IMR-90 (cell line): ENCODE measurements around the gene KLHDC10. TPM values are rescaled to one million over a fixed set of nuclear protein-coding genes. Genes with fewer than 3 reads are reported as not detected.

Experiments used
- ATAC-seq: fragments of 200-7000 bp; cut with Tn5 transposase; 2 replicates; pipeline ENCODE4 v1.9.1; 2020; ENCODE audit warnings: low read depth, mild to moderate bottlenecking, moderate library complexity
- BruUV-seq: library from RNA; stranded (reverse); fragments of 400-500 nt; replicated peaks from 2 replicates; lab custom pipeline; 2021; lab: Mats Ljungman, UMichigan
- CTCF ChIA-PET: fragments of 300-600 bp; formaldehyde crosslinking; extraction: SDS; loops from one replicate; lab custom pipeline; 2021; ENCODE audit warnings: antibody characterized with exemption; lab: Yijun Ruan, JAX
- POLR2A ChIA-PET: fragments of 300-600 bp; sonication (Branson Sonifier 250); formaldehyde crosslinking; loops from one replicate; lab custom pipeline; 2022; ENCODE audit warnings: antibody characterized with exemption; ENCODE audit not compliant: unreplicated experiment; lab: Charles Lee
- DNase-seq: peaks from one replicate; pipeline ENCODE4 v3.0.0; 2013
- H2AFZ ChIP-seq: replicated peaks from 2 replicates; pipeline ENCODE3; 2013; ENCODE audit warnings: low read length, mild to moderate bottlenecking; ENCODE audit not compliant: poor library complexity
- H2AK5ac ChIP-seq: 2 replicates; pipeline ENCODE4 v1.6.1; 2013; ENCODE audit warnings: low read depth, low read length, inconsistent platforms
- H2AK9ac ChIP-seq: replicated peaks from 2 replicates; pipeline ENCODE3; 2013; ENCODE audit warnings: mild to moderate bottlenecking, low read depth, low read length, moderate library complexity; ENCODE audit not compliant: poor library complexity
- H2BK120ac ChIP-seq: 2 replicates; pipeline ENCODE4 v1.6.1; 2013; ENCODE audit warnings: low read depth, low read length, inconsistent platforms
- H2BK15ac ChIP-seq: 3 replicates; pipeline ENCODE4 v1.6.1; 2013; ENCODE audit warnings: low read depth, low read length, inconsistent platforms
- H2BK20ac ChIP-seq: 2 replicates; pipeline ENCODE4 v1.6.1; 2013; ENCODE audit warnings: low read depth, mild to moderate bottlenecking, inconsistent platforms, low read length, moderate library complexity
- H2BK5ac ChIP-seq: 2 replicates; pipeline ENCODE4 v1.6.1; 2013; ENCODE audit warnings: mild to moderate bottlenecking, low read depth, low read length, inconsistent platforms; ENCODE audit not compliant: poor library complexity, severe bottlenecking
- H3K14ac ChIP-seq: replicated peaks from 2 replicates; pipeline ENCODE4 v1.6.1; 2013; ENCODE audit warnings: low read depth, low read length, inconsistent platforms
- H3K18ac ChIP-seq: 2 replicates; pipeline ENCODE4 v1.6.1; 2013; ENCODE audit warnings: low read depth, low read length, control low read depth
- H3K23ac ChIP-seq: 2 replicates; pipeline ENCODE4 v1.6.1; 2013; ENCODE audit warnings: low read depth, low read length, inconsistent platforms
- H3K27ac ChIP-seq: 2 replicates; pipeline ENCODE4 v1.5.1; 2013; ENCODE audit warnings: mild to moderate bottlenecking, control low read depth, low read length; ENCODE audit not compliant: insufficient read depth
- H3K27me3 ChIP-seq: 2 replicates; pipeline ENCODE4 v1.6.1; 2013; ENCODE audit warnings: low read length; ENCODE audit not compliant: control insufficient read depth, insufficient read depth
- H3K36me3 ChIP-seq: 2 replicates; pipeline ENCODE4 v1.6.1; 2013; ENCODE audit warnings: low read length, mixed read lengths; ENCODE audit not compliant: control insufficient read depth, insufficient read depth
- H3K4ac ChIP-seq: 2 replicates; pipeline ENCODE4 v1.6.1; 2013; ENCODE audit warnings: low read depth, low read length, inconsistent platforms
- H3K4me1 ChIP-seq: 2 replicates; pipeline ENCODE4 v1.6.1; 2013; ENCODE audit warnings: low read length, mixed read lengths; ENCODE audit not compliant: control insufficient read depth, insufficient read depth
- H3K4me2 ChIP-seq: 2 replicates; pipeline ENCODE4 v1.6.1; 2013; ENCODE audit warnings: low read depth, mild to moderate bottlenecking, control low read depth, low read length, moderate library complexity
- H3K4me3 ChIP-seq: 2 replicates; pipeline ENCODE4 v1.5.1; 2013; ENCODE audit warnings: low read depth, mild to moderate bottlenecking, control low read depth, low read length, moderate library complexity; ENCODE audit not compliant: insufficient read depth
- H3K56ac ChIP-seq: 2 replicates; pipeline ENCODE4 v1.6.1; 2013; ENCODE audit warnings: low read length, inconsistent platforms; ENCODE audit not compliant: insufficient read depth; ENCODE audit errors: extremely low read depth
- H3K79me1 ChIP-seq, 2 experiments: 2 replicates each; pipeline ENCODE4 v1.6.1; 2013; ENCODE audit warnings: low read length in 2 of 2, inconsistent platforms in 1 of 2, low read depth in 1 of 2
- H3K9ac ChIP-seq: 2 replicates; pipeline ENCODE4 v1.6.1; 2013; ENCODE audit warnings: low read depth, low read length, control low read depth
- H3K9me1 ChIP-seq: 2 replicates; pipeline ENCODE4 v1.6.1; 2013; ENCODE audit warnings: low read length, inconsistent platforms; ENCODE audit not compliant: insufficient read depth
- H3K9me3 ChIP-seq: 2 replicates; pipeline ENCODE4 v1.6.1; 2013; ENCODE audit warnings: low read length; ENCODE audit not compliant: control insufficient read depth, insufficient read depth
- H4K20me1 ChIP-seq: 2 replicates; pipeline ENCODE4 v1.6.1; 2013; ENCODE audit warnings: low read length, inconsistent platforms; ENCODE audit not compliant: insufficient read depth
- H4K5ac ChIP-seq: 2 replicates; pipeline ENCODE4 v1.6.1; 2013; ENCODE audit warnings: mild to moderate bottlenecking, low read depth, low read length, control low read depth
- H4K8ac ChIP-seq, 2 experiments: 2 replicates each; pipeline ENCODE4 v1.6.1; 2013; ENCODE audit warnings: low read depth in 2 of 2, low read length in 2 of 2, control low read depth in 1 of 2, inconsistent platforms in 1 of 2
- H4K91ac ChIP-seq: 2 replicates; pipeline ENCODE4 v1.6.1; 2013; ENCODE audit warnings: low read depth, low read length, inconsistent platforms; ENCODE audit not compliant: insufficient read depth
- CHD1 ChIP-seq: IDR thresholded peaks from 2 replicates; pipeline ENCODE4 v1.6.1; 2012; ENCODE audit warnings: low read depth, low read length, improper control_type of control experiment
- POLR2A ChIP-seq: IDR thresholded peaks from 2 replicates; pipeline ENCODE4 v1.6.1; 2012; ENCODE audit warnings: mild to moderate bottlenecking, low read depth, low read length
- RFX5 ChIP-seq: IDR thresholded peaks from 2 replicates; pipeline ENCODE4 v1.8.0; 2012; ENCODE audit warnings: low read depth, mild to moderate bottlenecking, low read length, moderate library complexity
- USF2 ChIP-seq: fragments of 150-350 bp; IDR thresholded peaks from 2 replicates; pipeline ENCODE4 v1.6.1; 2017; ENCODE audit warnings: mild to moderate bottlenecking, antibody characterized with exemption, low read length, low read depth
- WGBS, 2 experiments: methylation state at CpG; one replicate each; pipeline versions ENCODE4 v1.1.5 to v1.1.7; 2013; ENCODE audit warnings: missing lambda C conversion rate in 2 of 2; ENCODE audit not compliant: insufficient read length in 1 of 2; ENCODE audit errors: extremely low coverage in 2 of 2; 5-methylcytosine and 5-hydroxymethylcytosine counted together
- dilution Hi-C: fragments of 300-500 bp; cut with HindIII; formaldehyde crosslinking; loops from one replicate; pipeline ENCODE4 v1.14.3; 2018; ENCODE audit warnings: low sequenced_read_pairs; ENCODE audit not compliant: unreplicated experiment
- in situ Hi-C: fragments of 300-500 bp; cut with MboI; formaldehyde crosslinking; loops from 3 replicates; pipeline ENCODE4 v1.14.3; 2019; ENCODE audit warnings: low sequenced_read_pairs, inconsistent platforms, mixed read lengths
- intact Hi-C: fragments of 100-400 bp; cut with micrococcal nuclease; formaldehyde crosslinking; loops from 2 replicates; pipeline ENCODE4 v1.10.0; 2022
- polyA plus RNA-seq, 3 experiments: library from polyadenylated mRNA; depleted of rRNA; stranded (reverse); fragments of >200 nt; gene quantifications; 2 replicates each; pipeline ENCODE4 v1.2.3, GENCODE V29; 2012; ENCODE audit warnings: low replicate concordance in 1 of 3
- total RNA-seq: library from RNA; depleted of rRNA; stranded (reverse); fragments of >200 nt; gene quantifications from 2 replicates; pipeline ENCODE4 v1.2.3, GENCODE V29; 2012

KLHDC10 gene
- total and polyA plus RNA-seq, 2 of the 4 experiments (the other 2 are of a cell fraction) = 12.4 to 27.1 TPM

DNA sequence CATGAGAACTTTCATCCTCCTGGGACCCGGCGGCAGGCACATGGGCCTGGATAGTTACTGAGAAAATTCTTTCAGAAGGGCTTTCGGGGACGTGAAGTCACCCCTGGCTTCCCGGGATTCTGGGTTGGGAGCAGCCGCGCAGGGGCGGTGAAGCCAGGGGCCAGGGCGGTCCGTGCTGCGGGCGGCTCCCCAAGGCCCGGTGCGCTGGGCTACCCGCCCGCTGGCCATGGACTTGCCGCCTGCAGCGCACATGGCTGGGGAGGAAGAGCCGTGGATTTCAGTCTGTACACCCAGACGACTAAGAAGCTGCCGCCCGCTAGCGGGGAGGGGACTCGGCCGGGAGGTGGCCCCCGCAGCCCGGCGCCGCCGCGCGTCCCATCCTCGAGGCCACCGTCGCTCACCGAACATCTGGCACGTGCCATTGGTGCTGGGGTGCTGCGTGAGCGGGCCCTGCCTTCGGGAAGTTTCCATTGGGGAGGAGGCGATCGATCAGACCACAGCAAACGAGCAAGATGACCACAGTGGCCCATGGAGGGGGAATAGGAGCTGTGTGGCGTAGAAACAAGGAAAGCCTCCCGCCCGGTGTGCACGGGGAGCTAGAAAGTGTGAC, 70.3 kb downstream of the KLHDC10 start:
- no peak for ATAC-seq
- Histone ChIP-seq H2BK20ac (no peak overlapping the region), H2BK120ac (peak overlapping the region; percentile 57; the same call in 1 of the 2 replicates), H3K27me3 (no peaks in the 10 kb centered on the region), H3K4me2 (no peak overlapping the region), H3K4me1 (peaks cover 21% of the 10 kb centered on the region), H3K36me3 (peaks cover 10% of the 10 kb centered on the region; the same call in 1 of the 2 replicates), H3K9ac (peak overlapping the region; percentile 90; the same call in 1 of the 2 replicates), H3K4ac (peak overlapping the region; percentile 92), H2BK5ac (no peak overlapping the region), H3K9me1 (peaks cover 6% of the 10 kb centered on the region; the same call in 1 of the 2 replicates), H3K79me1 (no peaks in the 10 kb centered on the region; a peak in 1 of 4 replicates), H4K5ac (peak overlapping the region; percentile 90; the same call in 1 of the 2 replicates), H4K8ac (peak overlapping the region; percentile 93 to 97), H4K20me1 (no peaks in the 10 kb centered on the region), H4K91ac (no peak overlapping the region; the same call in 1 of the 2 replicates), H2AK5ac (peak overlapping the region; percentile 43), H2AK9ac (peak overlapping the region; percentile 80), H3K9me3 (no peaks in the 10 kb centered on the region), H3K56ac (no peak overlapping the region), H2AFZ (peak overlapping the region; percentile 93), H3K23ac (0 out of 2 replicates have a peak overlapping the region, but pooled peaks have one; percentile 24), H3K18ac (no peak overlapping the region), H3K27ac (no peak overlapping the region), H3K4me3 (no peak overlapping the region), H2BK15ac (no peak overlapping the region), H3K14ac (peak overlapping the region; percentile 31; the same call in 1 of the 2 replicates)
- BruUV-seq = no TSS peak
- ChIA-PET POLR2A (no interaction called here), CTCF (interaction anchor here (0.5 to 0.6 kb wide), 2 partner anchors 25 to 63 kb away, joined by 3 to 4 read pairs; no protein-coding TSS in a partner anchor)
- 89% methylated on average over 42 of the region's 47 CpGs; no CpG with 5 or more reads in 1 of the 2 experiments for WGBS, 2 experiments
- no peak for TF ChIP-seq RFX5
- TF ChIP-seq USF2 = no peak
- no peak for TF ChIP-seq CHD1
- no peak for TF ChIP-seq POLR2A
- no peak for DNase-seq
- dilution Hi-C loops = no loop called here
- in situ Hi-C loops = no loop called here
- intact Hi-C loops = no loop called here
